GM19025 (cell line): ENCODE results near the gene DLGAP4.
"Not testable (repeated sequence)": the region's sequence is repeated elsewhere in the genome, so short reads cannot be mapped to it uniquely, and the experiment has no call there.

ENCODE experiments used
- ATAC-seq: cut with Tn5 transposase; IDR thresholded peaks from one replicate; pipeline ENCODE4 v1.9.1; 2021; ENCODE audit warnings: mild to moderate bottlenecking, low read depth, moderate library complexity; ENCODE audit not compliant: unreplicated experiment

Gene DLGAP4

DNA sequence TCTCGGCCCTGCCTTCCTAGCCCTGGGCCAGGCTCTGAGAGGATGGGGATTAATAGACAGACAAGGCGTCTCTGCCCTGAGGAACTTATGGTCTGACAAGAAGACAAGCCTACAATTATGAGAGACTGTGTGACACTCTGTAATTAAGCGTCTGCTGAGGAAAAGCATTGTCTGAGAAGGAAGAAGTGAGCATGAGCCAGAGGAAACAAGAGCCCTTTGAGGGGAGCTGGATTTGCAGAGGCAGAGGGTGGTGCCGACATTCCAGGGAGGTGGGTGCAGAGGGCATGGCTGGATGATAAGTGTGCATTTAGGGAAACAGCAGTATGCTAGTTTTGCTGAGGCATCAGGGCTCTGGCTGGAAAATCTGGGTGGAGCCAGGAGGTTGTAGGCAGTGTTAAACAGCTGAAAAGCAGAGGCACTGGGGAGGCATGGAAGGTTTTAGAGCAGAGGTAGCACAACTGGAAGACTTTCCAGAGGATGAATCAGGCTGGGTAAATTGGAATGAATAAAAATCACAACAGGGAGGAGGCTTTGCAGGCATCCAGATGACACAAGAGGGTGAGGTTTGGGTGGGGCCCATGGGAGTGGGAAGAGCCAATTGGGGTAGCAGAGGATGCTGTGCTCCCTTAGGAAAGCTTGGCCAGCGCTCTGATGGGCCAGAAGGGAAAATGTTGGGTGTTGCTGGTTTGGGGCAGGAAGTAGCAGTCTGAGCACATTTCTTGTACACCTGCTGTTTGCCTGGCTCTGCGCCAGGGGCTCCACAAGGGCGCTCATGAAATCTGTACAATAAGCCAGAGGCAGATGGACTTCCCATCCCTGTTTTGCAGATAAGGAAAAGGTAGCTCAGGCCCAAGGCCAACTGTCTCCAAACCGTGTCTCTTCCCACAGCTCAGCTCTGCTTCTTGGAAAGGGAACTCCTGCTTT lies 161.2 kb downstream of the DLGAP4 start:
- ATAC-seq, result no peak

DNA sequence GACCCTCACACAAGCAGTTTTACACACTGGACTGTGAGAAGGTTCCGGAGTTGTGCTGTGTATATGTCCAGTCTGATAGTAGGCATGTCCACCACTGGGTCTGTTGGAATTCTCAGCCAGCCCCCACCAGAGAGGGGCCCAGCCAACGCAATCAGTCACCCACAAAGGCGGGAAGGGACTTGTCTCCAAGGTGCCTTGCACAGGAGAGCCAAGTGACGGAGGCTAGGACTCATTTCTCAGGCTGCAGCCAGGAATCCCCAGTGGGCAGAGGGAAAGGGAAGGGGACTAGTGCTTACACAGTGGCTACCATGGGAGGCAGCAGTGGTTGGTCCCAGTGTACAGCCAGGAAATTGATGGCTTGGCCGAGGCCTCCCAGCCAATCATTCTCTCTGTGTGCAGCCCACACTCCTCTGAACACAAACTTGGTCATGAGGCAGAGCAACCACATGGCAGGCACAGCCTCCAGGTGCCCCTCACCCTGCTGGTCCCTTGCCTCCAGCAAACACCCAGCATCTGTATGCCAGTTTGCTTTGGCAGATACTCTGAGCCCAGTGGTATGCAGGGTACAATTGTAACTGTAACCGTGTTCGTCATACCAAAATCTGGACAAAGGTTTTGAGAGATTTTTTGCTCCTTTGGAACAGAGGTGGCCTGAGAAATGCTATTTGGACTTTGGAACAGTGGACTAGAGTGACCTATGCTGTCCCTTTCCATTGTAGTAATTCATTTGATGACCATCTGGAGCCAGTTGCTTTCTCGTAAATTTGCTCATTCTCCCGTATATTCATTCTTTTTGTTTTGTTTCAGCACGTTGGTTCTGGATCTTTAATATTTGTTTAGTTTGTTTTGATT lies 162.2 kb downstream of the DLGAP4 start:
- ATAC-seq, result no peak

DNA sequence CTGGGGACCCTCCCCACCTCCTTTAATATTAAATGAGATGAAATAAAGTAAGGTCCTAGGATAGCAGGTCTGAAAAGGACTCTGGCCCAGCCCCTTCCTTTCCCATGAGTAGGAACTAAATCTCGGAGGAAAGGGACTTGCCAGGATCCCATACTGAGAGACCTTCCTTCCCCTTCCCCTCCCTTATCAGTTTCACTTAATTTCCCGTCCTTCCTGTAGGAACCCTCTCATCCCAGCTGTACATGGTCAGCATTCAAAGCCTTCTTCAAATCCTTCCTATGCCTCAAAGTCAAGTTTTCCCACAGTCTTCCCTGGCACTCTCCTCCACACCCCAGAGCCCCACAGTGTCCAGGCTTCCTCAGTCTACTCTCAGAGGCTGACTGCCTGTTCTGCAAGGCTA lies 163.8 kb downstream of the DLGAP4 start:
- no peak for ATAC-seq

- ATAC-seq, result no peak
Observed at GRCh38 chr20:36471885-36472636, 165.9 kb downstream of the DLGAP4 start.

- no peak for ATAC-seq
Observed at GRCh38 chr20:36472637-36473090, 166.5 kb downstream of the DLGAP4 start.

- ATAC-seq, result no peak
Observed at GRCh38 chr20:36473164-36473563, 167.0 kb downstream of the DLGAP4 start.

DNA sequence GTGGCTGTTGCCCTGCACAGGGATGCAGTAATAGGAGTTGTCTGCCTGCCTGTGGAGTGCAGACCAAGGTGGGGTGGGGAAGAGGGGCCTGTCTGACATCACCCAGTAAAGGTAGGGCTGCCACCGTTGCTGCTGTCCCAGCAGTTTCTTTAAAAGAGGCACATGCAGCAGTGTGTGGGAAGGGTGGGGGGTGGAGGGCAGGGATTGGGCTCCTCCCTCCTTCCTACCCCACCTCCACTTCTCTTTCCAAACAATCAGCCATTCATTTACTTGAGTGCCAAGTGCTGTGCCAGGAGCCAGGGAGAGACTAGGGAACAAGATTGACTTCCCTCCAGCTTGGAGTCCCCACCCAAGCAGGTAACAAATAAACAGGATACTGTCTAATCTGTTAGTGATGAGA lies 168.4 kb downstream of the DLGAP4 start:
- ATAC-seq, result no peak

DNA sequence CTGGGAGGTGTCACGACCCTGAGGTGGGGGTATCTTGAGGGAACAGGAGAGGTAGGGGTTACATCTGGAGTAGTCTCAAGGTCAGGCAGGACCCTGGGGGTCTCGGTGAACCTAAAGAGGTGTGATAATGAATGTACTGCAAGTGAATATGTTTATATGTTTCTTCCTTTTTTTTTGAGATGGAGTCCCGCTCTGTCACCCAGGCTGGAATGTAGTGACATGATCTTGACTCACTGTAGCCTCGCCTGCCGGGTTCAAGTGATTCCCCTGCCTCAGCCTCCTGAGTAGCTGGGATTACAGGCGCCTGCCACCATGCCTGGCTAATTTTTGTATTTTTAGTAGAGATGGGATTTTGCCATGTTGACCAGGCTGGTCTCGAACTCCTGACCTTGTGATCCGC lies 168.9 kb downstream of the DLGAP4 start:
- ATAC-seq, result not testable (repeated sequence)

GRCh38 chr20:36477475-36477874 lies 171.3 kb downstream of the DLGAP4 start:
- no peak for ATAC-seq

DNA sequence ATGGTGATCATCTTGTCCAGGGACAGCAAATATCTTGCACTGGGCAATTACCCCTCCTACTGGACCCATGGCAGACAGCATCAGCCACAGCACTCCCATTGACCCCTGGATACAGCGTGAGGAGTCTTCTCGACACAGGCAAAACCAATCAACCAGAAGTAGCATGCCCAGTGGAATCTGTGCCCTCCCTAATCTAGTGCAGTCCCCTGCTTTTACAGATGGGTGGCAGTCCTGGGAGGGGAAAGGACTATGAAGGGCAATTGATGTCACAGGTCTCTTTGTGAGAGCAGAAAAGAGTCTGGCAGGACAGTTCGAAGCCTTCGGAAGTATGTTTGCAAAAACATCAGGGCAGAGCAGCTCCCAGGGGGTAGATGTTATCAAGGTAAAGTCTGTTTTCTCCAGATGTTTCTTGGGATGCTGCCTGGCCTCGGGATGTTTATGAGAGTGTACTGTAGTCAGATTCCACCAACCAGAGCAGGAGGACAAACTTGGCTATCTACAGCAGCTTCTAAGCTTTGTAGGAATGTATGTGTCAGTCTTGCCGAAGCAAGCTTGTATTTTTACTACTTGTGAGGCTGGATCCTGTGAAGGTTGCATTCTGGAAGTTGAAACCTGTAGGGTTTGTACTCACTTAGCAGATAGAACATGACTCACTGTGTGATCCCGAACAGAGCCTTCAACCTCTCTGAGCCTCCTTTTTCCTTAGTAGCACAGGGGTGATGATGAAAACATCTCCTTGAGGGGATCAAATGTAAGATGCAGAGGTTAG lies 172.2 kb downstream of the DLGAP4 start:
- ATAC-seq, result no peak

- no peak for ATAC-seq
Observed at GRCh38 chr20:36479938-36480337, 173.8 kb downstream of the DLGAP4 start.

GRCh38 chr20:36480456-36481048 lies 174.4 kb downstream of the DLGAP4 start:
- no peak for ATAC-seq

- no peak for ATAC-seq
Observed at GRCh38 chr20:36481380-36482043, 175.4 kb downstream of the DLGAP4 start.

DNA sequence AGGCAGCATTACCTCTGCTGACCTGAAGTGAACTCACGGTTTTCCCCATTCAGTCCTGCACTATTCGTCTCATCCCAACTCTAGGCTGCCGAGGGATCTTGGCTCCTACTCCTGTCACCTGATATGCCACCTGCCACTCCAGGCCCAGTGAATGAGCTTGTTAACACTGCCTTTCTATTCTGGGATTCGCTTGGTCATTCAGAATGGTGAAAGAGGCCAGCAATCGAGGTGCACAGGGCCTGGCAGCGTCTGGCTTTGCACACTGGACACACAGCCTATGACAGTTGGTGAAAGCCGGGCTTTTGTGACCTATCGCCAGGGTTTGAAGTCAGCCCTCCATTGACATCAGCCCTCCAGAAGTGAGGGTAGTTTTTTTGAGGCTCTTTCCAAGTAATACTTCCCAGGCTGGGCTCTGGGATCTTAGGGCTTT lies 175.9 kb downstream of the DLGAP4 start:
- ATAC-seq, result no peak

GRCh38 chr20:36483209-36483918 lies 177.2 kb downstream of the DLGAP4 start:
- no peak for ATAC-seq

DNA sequence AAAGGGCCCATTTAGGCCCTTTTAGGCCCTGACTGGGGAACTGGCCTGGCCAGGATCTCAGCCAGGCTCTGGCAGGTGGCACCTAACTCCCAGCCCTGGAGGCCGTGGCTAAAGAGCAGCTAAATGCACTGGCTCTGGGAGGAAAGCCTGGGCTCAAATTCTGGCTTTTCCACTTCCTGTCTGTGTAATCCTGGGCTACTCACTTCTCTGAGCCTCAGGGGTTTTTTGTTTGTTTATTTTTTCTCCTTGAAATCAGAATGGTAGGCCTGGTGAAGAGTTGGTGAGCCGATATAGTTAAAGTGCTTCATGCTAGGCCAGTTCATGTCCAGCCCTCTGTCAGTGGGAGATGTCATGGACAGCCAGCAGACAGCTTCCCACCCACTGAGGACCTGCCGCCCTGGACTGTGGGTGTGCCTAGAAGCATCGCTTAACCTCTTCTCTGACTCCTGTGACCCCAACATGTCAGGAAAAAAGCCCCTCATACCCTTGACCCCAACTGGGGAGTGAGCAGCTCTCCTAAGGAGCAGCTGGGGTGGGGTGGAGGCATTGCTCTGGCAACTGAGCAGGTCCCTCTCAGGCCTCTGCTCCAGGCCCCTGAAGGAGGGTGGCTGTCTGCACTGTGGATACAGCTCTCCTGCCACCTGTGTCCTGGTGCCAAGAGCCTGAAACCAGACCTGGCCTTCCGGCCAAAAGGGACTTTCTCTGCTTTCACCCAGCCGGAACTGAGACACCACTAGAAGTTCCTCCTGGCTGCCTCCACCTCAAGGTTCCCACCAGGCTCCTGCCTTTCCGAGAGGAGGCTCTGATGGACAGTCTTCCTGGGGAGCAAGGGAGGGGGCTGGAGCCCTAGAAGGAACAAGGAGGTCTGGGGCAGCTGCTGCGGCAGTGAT lies 178.0 kb downstream of the DLGAP4 start:
- no peak for ATAC-seq

DNA sequence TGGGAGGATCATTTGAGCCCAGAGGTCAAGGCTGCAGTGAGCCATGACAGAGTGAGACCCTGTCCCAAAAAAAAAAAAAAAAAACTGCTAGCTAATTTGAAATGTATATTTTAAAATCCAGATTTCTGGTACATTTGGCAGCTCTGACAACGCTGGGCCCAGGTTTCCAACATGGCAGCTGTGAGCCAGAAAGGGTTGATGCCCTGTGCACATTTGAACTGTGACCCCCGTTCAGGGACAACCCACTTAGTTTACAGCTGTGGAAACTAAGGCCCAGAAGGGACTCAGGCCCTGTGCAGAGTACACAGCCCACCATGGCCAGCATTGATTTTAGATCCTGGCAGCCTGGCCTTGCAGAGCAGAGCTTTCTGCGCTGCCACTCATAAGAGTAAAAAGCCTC lies 179.1 kb downstream of the DLGAP4 start:
- no peak for ATAC-seq
